Stimulated activated CD8-positive, alpha-beta memory T cell treated with anti-CD3 and anti-CD28 coated beads, Interleukin-12 subunit alpha, Interleukin-12 subunit beta, amount 100 ng/mL, for 24 hours (primary cell): ENCODE data around the gene PRUNE2.

Experiments used
- DNase-seq: peaks from one replicate; pipeline ENCODE4 v3.0.0-alpha.2; 2020; ENCODE audit errors: extremely low read depth

The PRUNE2 gene

GRCh38 chr9:76655971-76656370 is 249.9 kb downstream of the PRUNE2 start:
- DNase-seq, result no peak

DNA sequence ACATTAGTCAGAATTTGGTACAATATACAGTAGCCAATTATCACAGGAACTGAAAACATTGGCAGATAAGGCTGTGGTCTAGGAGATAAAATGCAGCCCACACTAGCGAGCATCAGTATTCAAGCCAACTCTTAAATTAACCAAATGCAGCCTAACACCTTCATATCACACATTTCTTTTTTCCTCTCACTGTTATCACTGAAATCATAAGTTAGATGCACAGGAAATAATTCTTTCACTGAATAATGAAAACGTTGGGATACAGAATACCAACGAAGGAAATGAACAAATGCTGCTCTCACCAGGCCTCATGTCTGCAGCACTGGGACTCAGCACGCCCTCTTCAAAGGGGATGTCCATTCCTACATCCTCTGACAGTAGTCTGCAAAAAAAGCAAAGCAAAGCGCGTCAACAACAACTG is 250.8 kb downstream of the PRUNE2 start:
- DNase-seq, result no peak

DNA sequence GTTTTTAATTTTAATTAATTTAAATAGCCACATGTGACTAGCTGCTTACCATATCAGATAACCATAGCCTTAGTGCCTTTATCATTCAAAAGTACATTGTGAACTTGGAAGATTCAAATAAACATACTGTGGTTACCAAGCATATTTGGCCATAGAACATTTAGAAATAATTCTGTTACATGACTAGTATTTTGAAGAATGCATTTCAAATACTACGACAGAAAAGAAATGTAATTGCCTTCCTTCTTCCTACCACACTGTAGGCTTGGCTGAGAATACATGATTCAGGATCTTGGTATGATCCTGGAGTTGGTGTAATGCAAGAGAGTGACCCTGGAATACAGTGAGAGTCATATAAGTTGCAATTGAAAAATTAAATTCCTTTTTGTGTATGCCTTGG is 251.3 kb downstream of the PRUNE2 start:
- no peak for DNase-seq

DNA sequence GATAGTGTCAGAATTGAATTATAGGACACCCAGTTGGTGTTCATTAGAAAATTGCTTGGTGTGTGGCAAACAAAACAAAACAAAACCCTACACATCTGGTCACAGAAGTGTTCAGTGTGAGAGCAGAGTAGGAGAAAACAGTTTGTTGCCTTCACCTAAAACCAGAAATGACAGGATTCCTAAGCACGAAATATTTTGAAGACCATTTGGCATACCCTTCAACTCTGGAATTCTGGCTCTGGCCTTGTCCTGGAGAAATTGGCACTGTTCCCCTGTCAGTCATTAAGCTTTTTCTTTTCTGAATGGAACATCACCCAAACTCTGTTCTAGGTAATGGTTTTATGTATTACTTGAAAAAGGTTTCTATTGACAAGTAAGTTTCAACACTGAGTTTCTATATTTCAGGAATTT is 251.9 kb downstream of the PRUNE2 start:
- DNase-seq, result no peak

DNA sequence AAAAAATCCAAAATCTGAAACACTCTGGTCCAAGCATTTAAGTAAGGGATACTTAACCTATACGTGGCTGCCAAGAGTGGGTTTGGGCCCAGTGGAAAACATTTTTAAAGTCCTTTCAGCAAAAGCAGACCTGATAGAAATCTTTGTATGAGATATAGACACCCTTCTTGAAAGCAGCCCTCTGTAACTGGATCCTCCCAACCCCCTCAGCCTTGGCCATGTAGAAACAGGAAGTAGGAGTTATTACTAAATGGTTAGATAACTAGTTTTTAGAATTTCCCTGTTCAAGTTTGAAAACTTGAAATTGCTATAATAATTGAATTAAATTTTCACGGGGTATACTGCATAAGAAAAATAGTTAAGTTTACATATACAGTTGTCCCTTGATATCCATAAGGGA is 253.0 kb downstream of the PRUNE2 start:
- no peak for DNase-seq

DNA sequence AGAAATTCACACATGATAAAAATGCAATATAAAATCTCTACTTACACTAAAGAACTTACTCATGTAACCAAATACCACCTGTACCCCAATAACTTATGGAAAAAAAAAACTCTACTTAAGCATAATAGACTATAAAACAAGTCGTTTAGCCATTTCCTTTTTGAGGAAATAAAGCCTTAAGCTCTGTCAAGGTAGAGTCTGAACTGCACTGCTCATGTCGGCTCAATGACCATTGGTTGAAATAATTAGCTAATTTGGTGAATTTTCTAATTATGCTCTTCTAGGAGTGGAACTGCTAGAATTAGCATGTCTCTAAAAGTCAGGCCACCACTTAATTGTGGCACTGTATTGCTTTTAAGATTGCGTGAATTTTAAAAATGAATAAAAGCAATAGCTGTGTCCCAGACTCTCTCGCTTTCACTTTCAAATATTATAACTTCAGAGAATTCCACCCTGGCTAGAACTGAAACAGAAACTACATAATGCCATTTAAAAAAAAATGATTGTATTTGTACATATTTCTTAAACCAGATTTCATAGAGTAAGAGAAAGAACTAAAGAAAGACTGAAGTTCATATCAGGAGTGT is 254.7 kb downstream of the PRUNE2 start:
- no peak for DNase-seq

DNA sequence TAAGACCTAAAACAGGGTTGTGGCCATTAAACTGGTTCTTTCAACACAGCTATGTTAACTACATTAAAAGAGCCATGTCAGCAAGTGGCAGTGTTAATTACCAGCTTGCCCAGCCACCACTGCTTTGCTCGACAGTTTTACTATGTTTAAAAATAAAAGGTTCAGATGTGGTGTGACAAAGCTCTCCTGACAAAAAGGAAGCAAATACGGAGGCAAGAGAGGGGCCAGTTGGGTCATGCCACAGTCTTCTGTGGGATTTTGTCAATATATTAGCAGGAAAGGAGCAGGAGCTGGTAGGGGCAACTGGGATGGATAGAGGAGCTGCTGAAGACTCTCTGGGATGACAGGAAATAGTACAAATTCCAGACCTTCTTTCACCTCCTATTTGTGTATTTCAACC is 255.2 kb downstream of the PRUNE2 start:
- DNase-seq, result no peak

DNA sequence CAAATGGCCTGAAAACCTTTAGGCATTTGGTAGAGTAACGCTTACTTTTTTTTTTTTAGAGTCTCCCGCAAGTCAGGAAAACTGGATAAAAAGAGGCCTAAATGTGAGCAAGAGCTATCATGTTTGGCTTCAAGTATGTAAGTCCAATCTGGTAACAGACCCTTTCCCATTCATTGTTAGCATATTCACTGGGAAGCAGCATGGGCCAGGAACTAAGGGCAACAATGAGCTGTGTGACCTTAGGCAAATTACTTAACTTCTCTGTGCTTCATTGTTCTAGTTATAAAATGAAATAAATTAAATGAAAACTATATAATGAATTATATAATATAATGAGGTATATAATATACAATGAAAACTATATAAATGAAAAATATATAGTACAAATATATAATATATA is 256.0 kb downstream of the PRUNE2 start:
- DNase-seq, result no peak

DNA sequence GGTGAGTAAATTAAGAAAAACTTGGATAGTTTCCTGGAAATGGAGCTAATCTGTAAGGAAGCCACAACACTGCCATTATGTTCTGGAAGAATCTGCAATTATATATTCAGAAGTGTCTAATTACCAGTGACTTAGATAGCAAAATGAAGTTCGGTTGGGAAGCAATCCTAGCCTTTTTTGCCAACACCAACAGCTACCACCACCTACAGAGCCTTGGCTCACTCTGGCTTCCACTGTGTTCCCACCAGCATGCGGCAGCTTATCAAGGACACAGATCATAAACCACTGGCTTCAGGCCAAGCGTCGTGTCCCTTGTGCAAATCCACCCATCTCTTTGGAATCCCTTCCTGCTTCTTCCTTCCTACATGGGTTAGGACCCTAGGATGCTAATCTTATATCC is 259.7 kb downstream of the PRUNE2 start:
- no peak for DNase-seq

- DNase-seq, result no peak
These were observed 261.2 kb downstream of the PRUNE2 start for GRCh38 chr9:76644647-76645250.

- DNase-seq, result no peak
These were observed 261.7 kb downstream of the PRUNE2 start for GRCh38 chr9:76644171-76644570.

GRCh38 chr9:76643399-76644117 is 262.4 kb downstream of the PRUNE2 start:
- no peak for DNase-seq

DNA sequence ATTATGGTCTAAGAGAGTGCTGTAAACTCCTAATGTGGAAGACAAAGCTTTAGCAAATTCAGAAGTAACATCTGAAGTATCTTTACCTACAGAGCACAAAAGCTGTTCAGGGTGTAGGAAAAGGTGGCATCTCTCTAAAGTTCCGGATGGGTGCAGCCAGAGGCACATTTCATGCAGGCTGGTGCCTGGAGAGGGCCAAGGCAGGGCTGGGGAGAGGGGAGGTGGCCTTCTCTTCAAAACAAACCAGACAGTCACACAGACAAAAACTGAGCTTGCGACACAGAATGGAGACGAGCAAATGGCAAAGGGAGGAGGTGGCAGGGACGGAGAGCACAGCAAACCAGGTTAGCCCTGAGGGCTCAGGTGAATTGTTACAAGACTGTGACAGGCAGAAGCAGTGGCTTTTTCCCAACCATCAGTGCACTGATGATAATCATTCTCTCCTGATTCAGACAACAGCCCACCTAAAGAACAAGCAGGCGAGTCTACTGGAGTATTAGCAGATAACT is 263.2 kb downstream of the PRUNE2 start:
- DNase-seq, result no peak

DNA sequence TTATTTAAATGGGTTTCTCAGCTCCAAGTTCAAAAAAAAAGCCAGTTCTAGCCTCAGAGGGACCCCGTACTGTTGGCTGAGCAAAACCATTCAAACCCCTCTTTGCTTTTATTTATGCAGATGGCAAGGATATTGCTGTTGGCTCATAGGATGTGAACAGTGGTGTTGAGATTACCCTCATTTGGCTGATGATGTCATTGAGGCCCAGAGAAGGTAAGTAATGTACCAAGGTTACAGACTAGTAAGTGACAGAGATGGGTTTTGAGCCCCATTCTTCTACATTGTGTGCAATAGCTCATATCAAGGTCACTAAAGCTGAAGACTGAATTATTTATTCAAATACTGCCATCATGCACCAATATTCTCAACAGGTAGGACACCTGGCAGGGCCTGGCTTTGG is 263.8 kb downstream of the PRUNE2 start:
- no peak for DNase-seq

DNA sequence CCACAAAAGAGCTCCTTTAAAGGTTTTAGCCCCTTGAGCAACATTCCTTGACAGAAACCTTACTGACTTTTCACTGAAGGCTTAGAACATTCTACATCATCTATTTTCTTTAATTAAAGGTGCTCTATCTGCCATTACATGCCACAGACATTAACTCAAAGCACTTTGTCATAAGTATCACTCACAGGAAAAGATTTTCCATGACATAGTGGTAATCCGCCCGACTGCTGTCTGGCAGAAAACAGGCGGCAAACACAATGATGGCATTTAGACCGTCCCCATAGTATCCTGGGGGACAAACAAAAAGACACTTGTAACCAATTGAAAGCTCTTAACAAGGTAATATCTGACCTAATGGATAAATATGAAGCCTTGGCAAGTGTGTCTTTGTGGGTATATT is 267.9 kb downstream of the PRUNE2 start:
- no peak for DNase-seq

- no peak for DNase-seq
These were observed 268.5 kb downstream of the PRUNE2 start for GRCh38 chr9:76637416-76637815.

DNA sequence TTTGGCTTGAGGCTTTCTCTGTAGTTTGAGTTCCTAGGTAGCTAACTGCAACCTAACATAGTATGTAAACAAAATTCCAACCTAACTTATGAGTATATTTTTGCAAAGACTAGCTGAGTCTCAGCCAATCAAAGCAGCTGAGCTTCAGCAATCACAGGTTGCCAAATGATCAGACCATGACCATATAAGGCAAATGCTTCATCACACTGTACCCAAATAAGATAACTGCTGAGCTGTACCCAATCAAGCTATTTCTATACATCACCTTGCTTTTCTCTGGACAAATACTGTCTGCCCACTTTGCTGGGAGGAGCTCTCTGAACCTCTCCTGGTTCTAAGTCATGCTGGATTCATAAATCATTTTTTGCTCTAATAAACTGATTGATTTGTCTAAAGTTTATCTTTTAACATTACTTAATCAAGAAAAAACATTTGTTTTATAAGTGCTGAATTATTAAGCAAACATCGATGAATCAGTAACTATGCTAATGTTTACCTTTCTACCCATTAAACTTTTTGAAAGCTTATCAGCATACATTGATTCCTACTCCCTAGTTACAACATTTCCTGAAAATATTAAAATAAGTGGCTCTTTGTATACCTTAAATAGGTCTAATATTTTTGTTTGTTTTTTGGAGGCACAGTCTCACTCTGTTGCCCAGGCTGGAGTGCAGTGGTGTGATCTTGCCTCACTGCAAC is 271.4 kb downstream of the PRUNE2 start:
- no peak for DNase-seq

DNA sequence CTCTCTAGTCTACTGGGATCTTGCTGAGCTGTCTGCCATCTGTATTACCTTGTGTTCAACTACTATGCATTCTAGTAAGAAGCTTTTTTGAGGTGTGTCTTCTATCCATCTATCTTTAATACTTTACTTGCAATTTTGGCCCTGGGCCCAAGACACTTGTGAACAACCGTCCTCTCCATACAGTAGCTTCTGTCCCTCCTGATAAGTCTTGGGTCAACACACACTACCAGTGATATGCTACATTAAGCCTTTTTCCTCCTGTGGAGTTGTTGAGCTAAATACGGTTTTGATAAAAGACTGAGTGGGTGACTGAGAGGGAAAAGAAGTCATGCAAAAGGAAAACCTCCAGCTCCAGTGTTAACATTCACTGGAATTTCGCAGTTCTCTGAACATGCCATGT is 275.0 kb downstream of the PRUNE2 start:
- no peak for DNase-seq

DNA sequence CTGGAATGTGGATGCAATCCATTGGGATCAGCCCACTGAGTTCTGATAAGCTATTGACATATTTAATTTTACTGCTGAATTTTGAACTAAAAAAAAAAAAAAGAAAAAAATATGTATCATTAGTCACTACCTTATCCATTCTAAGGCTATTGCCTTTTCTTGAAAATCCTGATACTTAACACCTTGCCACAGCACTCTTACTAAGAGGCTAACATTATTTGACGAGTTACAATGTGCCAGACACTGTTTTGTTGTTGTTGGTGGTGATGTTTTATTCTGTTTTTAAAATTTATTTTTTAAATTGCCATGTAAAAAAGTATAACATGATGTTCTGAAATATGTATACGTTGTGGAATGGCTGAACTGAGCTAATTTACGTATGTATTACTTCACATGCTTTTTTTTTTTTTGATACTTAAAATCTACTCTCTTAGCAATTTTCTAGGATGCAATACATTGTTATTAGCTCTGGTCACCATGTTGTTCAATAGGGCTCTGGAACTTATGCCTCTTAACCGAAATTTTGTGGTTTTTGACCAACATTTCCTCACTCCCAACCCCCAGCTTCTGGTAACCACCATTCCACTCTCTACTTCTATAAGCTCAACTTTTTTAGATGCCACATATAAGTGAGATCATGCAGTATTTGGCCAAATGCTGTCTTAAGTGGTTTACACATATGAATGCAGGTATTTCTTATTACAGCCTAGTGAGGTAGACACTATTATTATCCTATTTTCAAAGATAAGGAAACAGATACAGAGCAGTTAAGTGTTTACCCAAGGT is 276.5 kb downstream of the PRUNE2 start:
- DNase-seq, result no peak

- no peak for DNase-seq
These were observed 277.8 kb downstream of the PRUNE2 start for GRCh38 chr9:76628155-76628554.

- DNase-seq, result no peak
These were observed 278.9 kb downstream of the PRUNE2 start for GRCh38 chr9:76626980-76627379.

DNA sequence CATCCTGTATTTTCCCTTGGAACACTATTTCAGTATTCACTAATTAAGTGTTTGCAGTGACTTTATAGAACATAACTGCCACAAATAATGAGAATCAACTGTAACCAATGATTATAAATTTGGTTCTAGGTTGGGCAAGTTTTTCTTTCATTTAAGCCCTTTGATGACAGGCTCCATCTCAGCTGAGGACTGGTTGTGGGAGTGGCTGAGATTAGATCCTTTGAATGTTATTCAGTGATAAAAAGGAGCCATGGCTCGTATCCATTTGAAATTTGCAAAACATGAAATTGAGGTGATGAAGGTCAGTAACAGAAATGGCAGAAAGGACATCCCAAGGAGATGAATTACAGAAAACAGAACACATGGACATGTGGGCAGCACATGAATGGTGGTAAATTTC is 279.8 kb downstream of the PRUNE2 start:
- DNase-seq, result no peak
